Activated T-helper 2 cell treated with anti-CD3 and anti-CD28 coated beads, Interferon-gamma antibody, Interleukin-2, Interleukin-4, amounts not matched to agents 10 μg/mL and 5 μg/mL and 100 μg/mL, durations not matched to agents 14 hours and 24 hours and 36 hours (primary cell): ENCODE data around the gene CYP3A5. TPM values are rescaled to one million over a fixed set of nuclear protein-coding genes. Genes with fewer than 3 reads are reported as not detected.
"Not testable (repeated sequence)": the region's sequence is repeated elsewhere in the genome, so short reads cannot be mapped to it uniquely, and the experiment has no call there.

ENCODE experiments used
- DNase-seq: peaks from one replicate; pipeline ENCODE4 v3.0.0; 2021; ENCODE audit warnings: low spot score
- H3K27ac Mint-ChIP-seq: one replicate; pipeline ENCODE4 v1.8.0; 2021; ENCODE audit warnings: mixed read lengths
- H3K27me3 Mint-ChIP-seq: one replicate; pipeline ENCODE4 v1.8.0; 2021; ENCODE audit warnings: low read depth, mixed read lengths
- H3K36me3 Mint-ChIP-seq: one replicate; pipeline ENCODE4 v1.8.0; 2021; ENCODE audit warnings: low read depth, mixed read lengths
- H3K4me1 Mint-ChIP-seq: one replicate; pipeline ENCODE4 v1.8.0; 2021; ENCODE audit warnings: low read depth, mixed read lengths
- H3K4me3 Mint-ChIP-seq: one replicate; pipeline ENCODE4 v1.8.0; 2021; ENCODE audit warnings: low read depth, mild to moderate bottlenecking, moderate library complexity, mixed read lengths
- H3K9me3 Mint-ChIP-seq: one replicate; pipeline ENCODE4 v1.8.0; 2021; ENCODE audit warnings: mixed read lengths
- intact Hi-C: fragments of 100-400 bp; cut with micrococcal nuclease; formaldehyde crosslinking; loops from one replicate; pipeline ENCODE4 v1.15.1; 2023
- total RNA-seq: library from RNA; stranded (reverse); gene quantifications from 2 replicates; pipeline ENCODE4 v1.2.3, GENCODE V29; 2022

CYP3A5 gene
- total RNA-seq, 1 donor from 2014 or later, result not detected

DNA sequence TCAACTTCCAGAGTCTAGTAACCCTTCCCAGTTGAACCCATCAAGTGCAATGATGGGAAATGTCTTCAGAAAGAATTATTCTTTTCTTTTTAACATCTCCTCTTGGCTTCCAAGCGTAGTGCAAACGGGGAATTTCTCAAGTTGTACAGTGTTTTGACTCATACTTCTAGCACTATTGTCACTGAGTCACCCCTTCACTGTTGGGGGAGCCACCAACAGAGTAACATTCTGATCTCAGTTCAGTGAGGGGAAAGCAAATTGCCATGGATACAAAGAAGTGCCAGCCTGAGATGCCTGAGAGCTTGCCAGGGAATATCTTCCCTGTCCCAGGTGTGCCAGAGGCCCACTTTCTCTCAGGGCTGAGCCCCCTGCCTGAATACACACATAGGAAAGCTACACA lies 31.0 kb downstream of the CYP3A5 start:
- Mint-ChIP-seq H3K36me3 (peaks cover 60% of the 10 kb centered on the region), H3K27me3 (no peaks in the 10 kb centered on the region), H3K9me3 (peaks cover 17% of the 10 kb centered on the region), H3K4me1 (peaks cover 12% of the 10 kb centered on the region), H3K4me3 (no peak overlapping the region), H3K27ac (no peak overlapping the region)
- DNase-seq, result no peak
- intact Hi-C loops, result no loop called here

GRCh38 chr7:99645590-99645989 lies 34.2 kb downstream of the CYP3A5 start:
- Mint-ChIP-seq H3K9me3 (peaks cover 17% of the 10 kb centered on the region), H3K4me3 (no peak overlapping the region), H3K36me3 (peaks cover 73% of the 10 kb centered on the region), H3K27me3 (no peaks in the 10 kb centered on the region), H3K27ac (no peak overlapping the region), H3K4me1 (peaks cover 22% of the 10 kb centered on the region)
- intact Hi-C loops, result no loop called here
- no peak for DNase-seq

GRCh38 chr7:99644431-99644830 lies 35.4 kb downstream of the CYP3A5 start:
- peaks cover 17% of the 10 kb centered on the region for H3K9me3 Mint-ChIP-seq
- no peaks in the 10 kb centered on the region for H3K27me3 Mint-ChIP-seq
- peaks cover 77% of the 10 kb centered on the region for H3K36me3 Mint-ChIP-seq
- H3K4me1 Mint-ChIP-seq, result peaks cover 27% of the 10 kb centered on the region
- H3K4me3 Mint-ChIP-seq, result no peak overlapping the region
- no peak overlapping the region for H3K27ac Mint-ChIP-seq
- intact Hi-C loops, result no loop called here
- DNase-seq, result no peak

GRCh38 chr7:99643464-99643863 lies 36.3 kb downstream of the CYP3A5 start:
- Mint-ChIP-seq H3K27ac (no peak overlapping the region), H3K9me3 (peaks cover 17% of the 10 kb centered on the region), H3K4me1 (peaks cover 27% of the 10 kb centered on the region), H3K36me3 (peaks cover 84% of the 10 kb centered on the region), H3K4me3 (no peak overlapping the region), H3K27me3 (no peaks in the 10 kb centered on the region)
- intact Hi-C loops, result no loop called here
- no peak for DNase-seq

DNA sequence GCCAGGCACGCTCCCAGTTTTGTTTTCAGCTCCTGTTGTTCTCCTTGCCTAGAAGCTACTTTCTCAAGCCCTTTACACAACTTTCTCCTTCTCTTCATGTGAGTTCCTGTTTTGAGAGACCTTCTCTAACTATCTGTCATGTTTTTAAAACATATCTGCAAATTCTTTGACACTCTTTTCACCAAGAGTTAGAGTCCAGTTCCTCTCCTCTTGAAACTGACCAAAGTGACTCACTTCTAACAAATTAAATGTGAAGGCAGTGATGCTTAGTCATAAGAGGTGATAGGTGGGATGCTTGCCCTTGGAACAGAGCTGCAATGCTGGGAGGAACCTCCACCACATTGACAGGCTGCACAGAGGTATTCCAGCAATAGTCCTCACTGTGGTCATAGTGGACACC lies 37.8 kb downstream of the CYP3A5 start:
- Mint-ChIP-seq H3K9me3 (peaks cover 17% of the 10 kb centered on the region), H3K4me3 (no peak overlapping the region), H3K27me3 (no peaks in the 10 kb centered on the region), H3K27ac (peak overlapping the region; percentile 58), H3K36me3 (peaks cover 85% of the 10 kb centered on the region), H3K4me1 (peaks cover 34% of the 10 kb centered on the region)
- intact Hi-C loops, result no loop called here
- DNase-seq, result no peak

DNA sequence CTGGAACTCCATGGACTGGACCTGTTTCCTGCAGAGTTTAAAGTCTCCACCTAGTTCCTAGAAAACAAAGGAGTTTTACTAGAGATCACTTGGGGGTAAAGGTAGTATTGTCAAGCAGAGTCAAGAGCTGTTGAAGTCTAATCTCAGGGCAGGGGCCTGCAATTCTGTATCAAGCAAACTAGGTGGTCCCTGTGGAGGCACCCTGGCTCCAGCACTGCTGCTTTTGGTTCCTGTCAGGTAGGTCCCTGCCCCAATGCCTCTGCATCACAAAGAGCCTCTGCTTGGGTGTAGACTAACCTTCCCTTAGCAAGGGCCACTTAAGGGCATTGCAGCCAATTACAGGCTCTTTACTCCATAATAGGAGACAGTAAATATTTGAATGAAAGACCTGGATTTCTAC lies 40.5 kb downstream of the CYP3A5 start:
- no peak for DNase-seq
- Mint-ChIP-seq H3K9me3 (peaks cover 2% of the 10 kb centered on the region), H3K4me1 (peaks cover 38% of the 10 kb centered on the region), H3K27ac (no peak overlapping the region), H3K27me3 (no peaks in the 10 kb centered on the region), H3K36me3 (peaks cover 73% of the 10 kb centered on the region), H3K4me3 (no peak overlapping the region)
- intact Hi-C loops, result no loop called here

- Mint-ChIP-seq H3K9me3 (no peaks in the 10 kb centered on the region), H3K36me3 (peaks cover 67% of the 10 kb centered on the region), H3K27ac (no peak overlapping the region)
Observed at GRCh38 chr7:99638731-99639130, 41.1 kb downstream of the CYP3A5 start.

DNA sequence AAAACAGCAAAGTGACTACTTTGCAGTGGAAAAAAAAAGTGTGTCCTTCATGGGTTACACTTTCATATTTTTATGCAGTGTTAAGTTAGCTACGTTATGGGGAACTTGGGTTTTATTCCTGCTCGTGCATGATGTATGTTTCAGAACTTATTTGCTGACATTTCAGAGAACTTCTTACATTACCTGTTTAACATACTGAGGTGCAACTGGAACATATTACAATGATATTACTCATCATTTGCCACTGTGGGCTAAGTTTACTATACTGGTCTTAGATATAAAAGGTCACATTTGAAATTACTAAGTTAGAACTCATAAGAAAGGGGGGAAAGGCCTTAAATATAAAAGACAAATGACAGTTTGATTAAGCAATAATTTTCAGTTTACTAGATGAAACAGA lies 42.4 kb downstream of the CYP3A5 start:
- Mint-ChIP-seq H3K27ac (peak overlapping the region; percentile 77), H3K36me3 (peaks cover 67% of the 10 kb centered on the region), H3K4me1 (peaks cover 33% of the 10 kb centered on the region)
- not testable (repeated sequence) for DNase-seq, H3K27me3 Mint-ChIP-seq, H3K9me3 Mint-ChIP-seq, H3K4me3 Mint-ChIP-seq
- intact Hi-C loops, result loop anchor here (1.0 kb wide), 1 partner anchor 14 kb away; no protein-coding TSS in a partner anchor

More at GRCh38 chr7:99638731-99639130, 41.1 kb downstream of the CYP3A5 start:
- Mint-ChIP-seq H3K4me1 (peaks cover 38% of the 10 kb centered on the region), H3K4me3 (no peak overlapping the region), H3K27me3 (no peaks in the 10 kb centered on the region)
- DNase-seq, result no peak
- intact Hi-C loops, result no loop called here

- Mint-ChIP-seq H3K4me1 (peaks cover 30% of the 10 kb centered on the region), H3K27me3 (no peaks in the 10 kb centered on the region), H3K9me3 (no peaks in the 10 kb centered on the region), H3K4me3 (no peak overlapping the region), H3K27ac (peak overlapping the region; percentile 51), H3K36me3 (peaks cover 73% of the 10 kb centered on the region)
- intact Hi-C loops, result no loop called here
- no peak for DNase-seq
Observed at GRCh38 chr7:99631295-99632109, 48.3 kb downstream of the CYP3A5 start.

- Mint-ChIP-seq H3K27ac (no peak overlapping the region), H3K9me3 (no peaks in the 10 kb centered on the region), H3K36me3 (peaks cover 82% of the 10 kb centered on the region), H3K4me3 (no peak overlapping the region), H3K27me3 (no peaks in the 10 kb centered on the region), H3K4me1 (peaks cover 43% of the 10 kb centered on the region)
- intact Hi-C loops, result loop anchor here (10.0 kb wide), 1 partner anchor 455 kb away; the partner anchor contains the start of genes COPS6 and ZNF3
- DNase-seq, result no peak
Observed at GRCh38 chr7:99629643-99630042, 50.2 kb downstream of the CYP3A5 start.

DNA sequence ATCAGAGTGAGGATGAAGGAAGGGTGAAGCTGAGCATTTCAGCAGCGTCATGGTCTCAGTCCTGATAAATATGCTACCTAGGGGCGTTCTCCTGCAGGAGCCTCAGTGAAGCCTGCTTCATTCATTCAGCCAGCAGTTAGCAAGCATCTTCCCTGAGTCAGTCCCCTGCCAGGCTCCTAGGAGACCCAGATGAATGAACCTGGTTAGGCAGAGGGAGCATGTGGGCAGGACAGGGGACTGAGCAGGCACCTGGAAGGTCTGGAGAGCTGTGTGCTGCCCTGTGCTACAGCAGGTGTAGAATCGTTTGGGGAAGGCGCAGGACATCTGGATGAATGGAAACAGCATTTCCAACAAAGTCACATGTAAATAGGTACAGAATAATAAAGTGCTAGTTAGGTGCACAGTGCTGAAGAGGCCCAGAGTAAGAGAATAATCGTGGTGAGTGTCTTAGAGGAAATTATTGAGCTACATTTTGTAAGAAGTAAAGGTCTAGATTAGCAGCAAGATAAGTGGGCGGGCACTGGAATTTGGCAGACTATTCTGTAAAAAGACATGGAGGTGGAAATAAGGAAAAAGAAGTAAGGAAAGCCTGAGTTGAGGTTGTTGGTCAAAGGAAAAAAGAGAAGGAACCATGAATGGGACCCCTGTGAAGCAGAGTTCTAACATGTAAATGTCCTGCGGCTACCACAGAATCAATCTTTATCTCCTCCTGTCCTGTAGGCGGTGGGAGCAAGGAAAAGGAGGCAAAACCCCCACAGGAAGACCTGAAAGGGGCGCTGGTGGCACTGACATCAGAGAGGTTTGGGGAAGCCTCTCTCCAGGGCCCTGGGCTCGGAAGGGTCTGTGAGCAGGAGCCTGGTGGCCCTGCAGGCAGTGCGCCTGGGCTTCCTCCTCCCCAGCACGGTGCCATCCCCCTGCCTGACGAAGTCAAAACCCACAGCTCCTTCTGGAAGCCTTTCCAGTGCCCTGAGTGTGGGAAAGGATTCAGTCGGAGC lies 51.0 kb downstream of the CYP3A5 start:
- intact Hi-C loops, result loop anchor here (10.0 kb wide), 1 partner anchor 456 kb away; the partner anchor contains the start of genes COPS6 and ZNF3
- H3K36me3 Mint-ChIP-seq, result peaks cover 90% of the 10 kb centered on the region
- H3K9me3 Mint-ChIP-seq, result no peaks in the 10 kb centered on the region

DNA sequence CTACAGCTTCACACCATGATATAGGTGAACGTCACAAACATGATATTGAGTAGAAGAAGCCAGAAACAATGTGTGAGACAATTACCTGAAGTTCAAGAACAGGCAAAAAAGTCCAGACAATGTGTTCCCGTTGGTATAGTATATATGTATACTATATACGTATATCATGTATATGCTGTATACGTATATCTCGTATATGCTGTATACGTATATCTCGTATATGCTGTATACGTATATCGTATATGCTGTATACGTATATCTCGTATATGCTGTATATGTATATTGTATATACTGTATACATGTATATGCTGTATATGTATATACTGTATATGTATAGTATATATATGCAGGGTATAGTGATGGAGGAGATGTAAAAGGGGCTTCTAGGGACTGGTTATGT lies 52.3 kb downstream of the CYP3A5 start:
- Mint-ChIP-seq H3K9me3 (no peaks in the 10 kb centered on the region), H3K27ac (no peak overlapping the region), H3K4me3 (no peak overlapping the region), H3K36me3 (peaks cover 92% of the 10 kb centered on the region), H3K27me3 (no peaks in the 10 kb centered on the region), H3K4me1 (peaks cover 64% of the 10 kb centered on the region)
- DNase-seq, result no peak
- intact Hi-C loops, result loop anchor here (10.0 kb wide), 1 partner anchor 457 kb away; the partner anchor contains the start of genes COPS6 and ZNF3

More for the DNA sequence above, 51.0 kb downstream of the CYP3A5 start:
- peaks cover 52% of the 10 kb centered on the region for H3K4me1 Mint-ChIP-seq
- DNase-seq, result no peak
- H3K4me3 Mint-ChIP-seq, result no peak overlapping the region
- H3K27ac Mint-ChIP-seq, result peak overlapping the region; percentile 39
- no peaks in the 10 kb centered on the region for H3K27me3 Mint-ChIP-seq
